ENCODE results near the gene MRPL44.

MRPL44 gene

GRCh38 chr2:223943135-223943534, 14.1 kb upstream of the MRPL44 start:
- TF ChIP-seq, protein P1, sequence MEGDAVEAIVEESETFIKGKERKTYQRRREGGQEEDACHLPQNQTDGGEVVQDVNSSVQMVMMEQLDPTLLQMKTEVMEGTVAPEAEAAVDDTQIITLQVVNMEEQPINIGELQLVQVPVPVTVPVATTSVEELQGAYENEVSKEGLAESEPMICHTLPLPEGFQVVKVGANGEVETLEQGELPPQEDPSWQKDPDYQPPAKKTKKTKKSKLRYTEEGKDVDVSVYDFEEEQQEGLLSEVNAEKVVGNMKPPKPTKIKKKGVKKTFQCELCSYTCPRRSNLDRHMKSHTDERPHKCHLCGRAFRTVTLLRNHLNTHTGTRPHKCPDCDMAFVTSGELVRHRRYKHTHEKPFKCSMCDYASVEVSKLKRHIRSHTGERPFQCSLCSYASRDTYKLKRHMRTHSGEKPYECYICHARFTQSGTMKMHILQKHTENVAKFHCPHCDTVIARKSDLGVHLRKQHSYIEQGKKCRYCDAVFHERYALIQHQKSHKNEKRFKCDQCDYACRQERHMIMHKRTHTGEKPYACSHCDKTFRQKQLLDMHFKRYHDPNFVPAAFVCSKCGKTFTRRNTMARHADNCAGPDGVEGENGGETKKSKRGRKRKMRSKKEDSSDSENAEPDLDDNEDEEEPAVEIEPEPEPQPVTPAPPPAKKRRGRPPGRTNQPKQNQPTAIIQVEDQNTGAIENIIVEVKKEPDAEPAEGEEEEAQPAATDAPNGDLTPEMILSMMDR (IDR thresholded peaks at IDR 0.05; ENCODE audit: insufficient read depth, low read length, missing control alignments) = no peak
- POLR2A ChIA-PET = interaction anchor here (1.1 kb wide), 1 partner anchor 14 kb away, joined by 3 read pairs; no protein-coding TSS in a partner anchor
- CTCF ChIA-PET = no interaction called here
- H3K4me3 ChIP-seq (ENCODE audit: low read depth, low read length) = peak overlapping the region; percentile 89
- DNase-seq (ENCODE audit: low read depth, low spot score) = no peak

- peak overlapping the region; percentile 89 for H3K4me3 ChIP-seq (ENCODE audit: low read depth, low read length)
- CTCF ChIA-PET = interaction anchor here (1.4 kb wide), 1 partner anchor 23 kb away, joined by 3 read pairs; no protein-coding TSS in a partner anchor
- POLR2A ChIA-PET = interaction anchor here (1.1 kb wide), 1 partner anchor 14 kb away, joined by 3 read pairs; no protein-coding TSS in a partner anchor
- TF ChIP-seq, protein P1 (IDR thresholded peaks at IDR 0.05; ENCODE audit: insufficient read depth, low read length, missing control alignments) = no peak
- DNase-seq (ENCODE audit: low read depth, low spot score) = no peak
Measured at GRCh38 chr2:223943561-223944008, 13.7 kb upstream of the MRPL44 start.

- ChIA-PET CTCF (interaction anchor here (1.4 kb wide), 1 partner anchor 24 kb away, joined by 3 read pairs; no protein-coding TSS in a partner anchor), POLR2A (interaction anchor here (1.1 kb wide), 1 partner anchor 15 kb away, joined by 3 read pairs; no protein-coding TSS in a partner anchor)
- no peak for DNase-seq (ENCODE audit: low read depth, low spot score)
Measured at GRCh38 chr2:223944166-223944702, 13.0 kb upstream of the MRPL44 start.

GRCh38 chr2:223944703-223945531, 12.3 kb upstream of the MRPL44 start, which contains the start of gene WDFY1:
WDFY1 (minus strand) TSS chr2:223945335; CDS start chr2:223945284, 51 bp downstream.
- ChIA-PET POLR2A (no interaction called here), CTCF (interaction anchor here (0.9 to 1.4 kb wide), 2 partner anchors 25 to 49 kb away, joined by 3 to 4 read pairs; no protein-coding TSS in a partner anchor)
- DNase-seq (ENCODE audit: low read depth, low spot score) = no peak
- peak within 1 kb of the TSS; percentile 89 for H3K4me3 ChIP-seq (ENCODE audit: low read depth, low read length)
- TF ChIP-seq, protein P1 (IDR thresholded peaks at IDR 0.05; ENCODE audit: insufficient read depth, low read length, missing control alignments) = no peak

More at GRCh38 chr2:223944166-223944702, 13.0 kb upstream of the MRPL44 start:
- peak overlapping the region; percentile 89 for H3K4me3 ChIP-seq (ENCODE audit: low read depth, low read length)
- TF ChIP-seq, protein P1 (IDR thresholded peaks at IDR 0.05; ENCODE audit: insufficient read depth, low read length, missing control alignments) = no peak

GRCh38 chr2:223945755-223946154, 11.5 kb upstream of the MRPL44 start:
- ChIA-PET POLR2A (no interaction called here), CTCF (interaction anchor here (0.9 kb wide), 1 partner anchor 48 kb away, joined by 4 read pairs; no protein-coding TSS in a partner anchor)
- DNase-seq (ENCODE audit: low read depth, low spot score) = no peak
- no peak overlapping the region for H3K4me3 ChIP-seq (ENCODE audit: low read depth, low read length)
- TF ChIP-seq, protein P1 (IDR thresholded peaks at IDR 0.05; ENCODE audit: insufficient read depth, low read length, missing control alignments) = no peak

DNA sequence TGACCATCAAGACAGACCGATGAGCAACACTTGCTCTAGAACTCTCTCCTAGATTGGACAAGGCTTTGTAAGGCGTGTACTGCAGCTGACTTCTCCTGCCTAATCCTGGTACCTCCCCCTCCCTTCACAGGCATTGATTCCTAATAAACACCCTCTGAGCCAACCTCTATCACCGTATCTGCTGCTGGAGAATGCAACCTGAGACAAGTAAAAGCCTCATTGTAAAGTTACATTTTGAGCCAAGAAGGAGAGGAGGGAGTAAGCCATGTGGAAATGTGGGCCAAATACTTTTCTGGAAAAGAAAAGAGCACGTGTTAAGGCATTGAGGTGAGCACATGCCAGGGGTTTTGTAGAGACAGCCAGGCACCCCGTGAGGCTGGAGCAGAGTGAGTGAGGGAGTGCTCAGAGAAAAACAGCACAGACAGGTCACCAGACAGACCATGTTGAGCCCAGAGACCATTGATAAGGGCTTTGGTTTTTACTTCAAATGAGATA, 9.5 kb upstream of the MRPL44 start:
- TF ChIP-seq, protein P1 (IDR thresholded peaks at IDR 0.05; ENCODE audit: insufficient read depth, low read length, missing control alignments) = no peak
- DNase-seq (ENCODE audit: low read depth, low spot score) = no peak
- POLR2A ChIA-PET = no interaction called here
- CTCF ChIA-PET = no interaction called here
- H3K4me3 ChIP-seq (ENCODE audit: low read depth, low read length) = no peak overlapping the region

All from AG04449 (cell line).